LHCN-M2 (cell line): ENCODE data around the gene GPR132. TPM values are rescaled to one million over a fixed set of nuclear protein-coding genes. Genes with fewer than 3 reads are reported as not detected.
"Not testable (repeated sequence)": the region's sequence is repeated elsewhere in the genome, so short reads cannot be mapped to it uniquely, and the experiment has no call there.

Source experiments
- DNase-seq: peaks from one replicate; pipeline ENCODE4 v3.0.0-alpha.2; 2012; ENCODE audit warnings: low read depth
- total RNA-seq: library from RNA; depleted of rRNA; stranded (reverse); fragments of >200 nt; gene quantifications from 2 replicates; pipeline ENCODE4 v1.2.3, GENCODE V29; 2014

The GPR132 gene
- total RNA-seq, 1 experiment from 2014 or later, result not detected

DNA sequence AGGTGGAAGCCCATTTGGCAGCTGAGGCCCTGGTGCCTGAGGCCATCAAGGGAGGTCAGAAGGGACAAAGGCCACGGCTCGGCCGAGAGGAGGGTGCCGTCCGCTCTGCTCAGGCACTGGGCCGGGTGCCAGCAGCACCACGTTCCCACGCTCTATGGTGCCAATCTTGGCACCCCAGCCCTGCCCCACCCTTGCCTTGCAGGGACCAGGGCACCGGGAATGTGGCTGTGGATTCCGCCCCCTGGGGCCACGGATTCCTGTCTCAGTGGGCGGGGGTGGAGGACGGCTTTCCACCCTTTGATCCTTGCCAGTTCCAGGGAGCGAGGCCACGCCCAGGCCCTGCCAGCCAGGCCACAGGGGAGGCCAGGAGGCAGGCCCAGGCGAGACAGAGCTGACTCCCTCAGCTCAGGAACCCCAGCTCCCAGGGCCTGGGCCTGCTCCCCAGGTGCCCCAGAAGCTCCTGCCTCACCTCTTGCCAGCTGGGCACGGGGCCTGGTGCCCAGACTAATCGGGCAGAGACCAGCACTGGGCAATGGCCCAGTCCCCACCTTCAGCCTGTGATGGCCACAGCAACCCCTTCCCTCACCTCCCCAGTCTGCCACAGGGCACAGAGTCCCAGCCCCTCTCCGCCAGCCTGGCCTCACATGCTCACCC lies 26.4 kb upstream of the GPR132 start:
- no peak for DNase-seq

DNA sequence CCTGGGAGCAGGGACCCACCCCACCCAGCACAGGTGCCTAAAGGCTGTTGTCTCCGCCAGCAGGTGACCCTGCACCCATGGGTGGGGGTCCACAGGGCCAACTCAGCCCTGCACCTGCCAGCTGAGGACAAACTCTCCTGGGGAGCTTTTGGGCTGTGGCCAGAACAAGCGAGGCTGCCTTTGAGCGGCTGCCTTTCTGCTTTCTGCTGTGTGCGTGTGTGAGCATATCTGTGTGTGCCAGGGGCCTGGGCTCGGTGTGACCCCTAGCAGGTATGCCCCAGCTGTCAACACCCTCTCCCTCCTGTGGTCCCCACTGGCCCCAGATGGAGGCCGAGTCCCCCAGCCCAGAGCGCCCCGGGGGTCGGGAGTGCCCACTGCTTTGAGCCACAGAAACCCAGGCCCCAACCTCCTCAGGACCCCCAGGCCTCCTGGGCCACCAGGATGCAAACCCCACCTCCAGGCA lies 25.9 kb upstream of the GPR132 start:
- no peak for DNase-seq

DNA sequence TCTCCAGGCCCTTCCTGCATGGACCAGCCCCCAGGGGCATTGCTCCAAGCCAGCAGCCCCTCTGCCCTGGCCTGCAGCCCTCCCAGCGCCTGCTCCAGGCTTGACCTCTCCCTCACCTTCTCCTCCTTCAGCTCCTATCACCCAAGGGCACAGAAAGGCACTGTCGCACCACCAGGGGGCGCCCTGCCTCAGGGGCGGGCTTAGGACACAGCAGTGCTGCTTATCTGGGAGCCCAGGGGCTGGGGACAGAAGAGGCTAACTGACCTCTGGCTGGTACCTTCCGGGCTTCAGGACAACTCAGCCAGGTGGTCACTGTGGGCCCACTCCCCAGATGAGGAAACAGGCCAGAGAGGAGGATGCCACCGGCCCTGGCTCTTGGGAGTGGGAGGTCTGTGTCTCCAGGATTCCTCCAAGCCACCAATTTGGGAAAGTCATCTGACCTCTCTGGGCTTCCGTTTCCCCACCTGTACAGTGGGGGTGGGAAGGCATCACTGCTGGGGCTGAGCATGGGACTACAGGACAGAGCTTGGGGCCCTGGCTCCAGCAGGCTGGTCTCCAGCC lies 25.3 kb upstream of the GPR132 start:
- peak; percentile 64 for DNase-seq

- no peak for DNase-seq
Observed at GRCh38 chr14:105089746-105090492, 24.7 kb upstream of the GPR132 start.

DNA sequence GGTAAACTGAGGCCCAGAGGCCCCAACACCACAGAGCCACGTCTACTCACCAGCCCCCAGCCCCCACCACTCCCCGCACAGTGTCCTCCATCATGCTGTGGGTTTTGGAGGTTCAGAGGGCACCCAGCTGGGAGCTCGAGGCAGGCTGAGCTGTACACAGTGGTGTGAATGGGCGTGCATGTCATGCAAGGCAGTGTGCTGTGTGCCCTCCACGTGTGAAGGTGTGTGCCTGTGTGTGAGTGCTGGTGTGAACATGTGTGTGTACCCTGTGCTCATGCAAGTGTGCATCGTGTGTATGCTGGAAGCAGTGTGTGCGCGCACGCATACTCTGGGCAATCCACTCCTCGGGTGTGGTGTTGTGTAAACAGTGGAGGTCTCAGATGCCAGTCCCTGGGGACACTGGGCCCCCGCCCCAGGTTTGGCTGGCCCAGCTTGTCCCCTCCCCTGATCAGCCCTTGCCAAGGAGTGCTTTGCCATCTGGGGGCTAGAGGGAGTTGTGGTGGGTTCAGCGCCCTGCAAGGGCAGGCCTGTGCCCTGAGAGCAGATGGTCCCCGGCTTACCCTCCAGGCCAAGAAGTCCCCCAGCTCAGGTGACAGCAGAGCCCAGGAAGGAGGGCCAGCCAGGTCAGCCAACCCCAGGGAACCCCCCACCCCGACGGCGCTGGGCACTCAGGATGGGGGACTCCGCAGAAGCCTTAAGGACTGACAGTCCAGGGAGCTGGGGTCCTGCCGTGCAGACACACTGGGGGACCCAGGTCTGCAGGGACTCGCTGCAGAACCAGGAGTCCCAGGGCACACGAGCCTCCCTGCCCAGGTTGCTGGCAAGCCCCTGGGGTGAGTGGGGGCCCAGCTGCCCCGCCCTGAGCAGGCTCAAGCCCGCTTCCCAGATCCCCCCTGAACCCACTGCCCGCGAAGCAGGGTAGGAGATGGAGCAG lies 23.8 kb upstream of the GPR132 start:
- DNase-seq, result no peak

- DNase-seq, result peak; percentile 41
Observed at GRCh38 chr14:105087963-105088811, 23.0 kb upstream of the GPR132 start.

DNA sequence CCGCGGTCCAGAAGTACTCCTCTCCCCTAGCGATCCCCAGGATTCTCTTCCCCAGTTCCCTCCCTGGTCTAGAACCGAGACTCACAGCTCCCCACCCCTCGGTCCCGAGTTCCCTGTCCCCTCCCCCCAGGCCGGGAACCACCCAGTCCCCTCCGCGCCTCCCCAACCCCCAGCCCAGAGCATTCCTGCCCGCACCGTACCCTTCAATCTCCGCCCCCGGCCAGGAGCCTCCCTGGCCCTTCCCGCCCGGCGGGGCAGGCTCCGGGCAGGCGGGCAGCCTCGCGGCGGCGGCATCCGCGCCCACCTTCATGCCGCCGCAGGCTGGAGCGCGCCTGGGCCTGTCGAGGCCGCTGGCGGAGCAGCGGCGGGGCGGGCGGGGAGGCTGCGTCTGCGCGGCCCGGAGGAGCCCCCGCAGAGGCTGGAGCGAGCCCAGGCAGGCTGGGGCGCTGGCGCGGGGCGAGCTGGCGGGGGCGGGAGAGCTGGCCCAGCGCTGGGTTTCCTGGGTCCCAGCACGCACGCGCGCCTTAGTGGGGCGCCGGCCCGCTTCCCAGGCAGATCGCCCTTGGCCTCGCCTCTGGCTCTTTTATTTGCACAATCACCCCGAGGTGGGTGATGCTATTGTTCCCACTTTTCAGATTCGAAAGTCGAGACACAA lies 22.2 kb upstream of the GPR132 start:
- no peak for DNase-seq

DNA sequence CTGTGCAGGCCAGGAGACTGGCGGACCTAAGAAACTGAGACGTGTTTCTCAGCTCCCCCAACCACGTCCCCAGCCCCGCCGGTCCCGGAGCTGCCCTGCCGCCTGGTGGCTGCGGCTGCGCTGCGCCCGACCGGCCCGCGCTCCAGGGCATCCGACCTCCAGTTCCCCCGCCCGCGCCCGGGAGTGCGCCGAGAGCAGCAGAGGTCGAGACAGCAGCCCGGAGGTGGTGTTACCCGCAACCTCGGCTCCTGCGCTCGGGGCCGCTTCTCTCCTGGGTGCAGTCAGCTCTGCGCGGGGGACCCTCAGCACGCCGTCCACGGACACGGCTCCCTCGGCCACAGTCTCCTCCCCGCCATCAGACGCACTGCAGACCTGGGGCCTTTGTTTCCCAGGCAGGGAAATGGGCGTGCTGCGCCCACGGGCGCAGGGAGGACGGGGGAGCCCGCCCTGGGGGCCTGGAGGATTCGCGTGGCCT lies 21.6 kb upstream of the GPR132 start:
- peak; percentile 56 for DNase-seq

- DNase-seq, result no peak
Observed at GRCh38 chr14:105085766-105086165, 20.5 kb upstream of the GPR132 start.

GRCh38 chr14:105084741-105085571 lies 19.7 kb upstream of the GPR132 start:
- no peak for DNase-seq

GRCh38 chr14:105083926-105084685 lies 18.9 kb upstream of the GPR132 start:
- DNase-seq, result no peak

- DNase-seq, result no peak
Observed at GRCh38 chr14:105082703-105083102, 17.5 kb upstream of the GPR132 start.

DNA sequence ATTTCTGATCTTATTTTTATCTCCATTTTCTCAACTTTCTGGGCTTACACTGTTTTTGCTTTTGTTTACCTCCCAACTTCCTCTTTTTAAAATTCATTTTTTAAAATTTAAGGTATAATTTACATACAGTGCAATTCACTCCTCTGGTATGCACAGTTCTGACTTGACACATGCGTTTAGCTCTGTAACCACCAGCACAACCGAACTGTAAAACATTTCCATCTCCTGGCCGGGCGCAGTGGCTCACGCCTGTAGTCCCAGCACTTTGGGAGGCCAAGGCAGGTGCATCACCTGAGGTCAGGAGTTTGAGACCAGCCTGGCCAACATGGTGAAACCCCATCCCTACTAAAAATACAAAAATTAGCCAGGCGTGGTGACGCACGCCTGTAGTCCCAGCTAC lies 16.2 kb upstream of the GPR132 start:
- DNase-seq, result not testable (repeated sequence)

DNA sequence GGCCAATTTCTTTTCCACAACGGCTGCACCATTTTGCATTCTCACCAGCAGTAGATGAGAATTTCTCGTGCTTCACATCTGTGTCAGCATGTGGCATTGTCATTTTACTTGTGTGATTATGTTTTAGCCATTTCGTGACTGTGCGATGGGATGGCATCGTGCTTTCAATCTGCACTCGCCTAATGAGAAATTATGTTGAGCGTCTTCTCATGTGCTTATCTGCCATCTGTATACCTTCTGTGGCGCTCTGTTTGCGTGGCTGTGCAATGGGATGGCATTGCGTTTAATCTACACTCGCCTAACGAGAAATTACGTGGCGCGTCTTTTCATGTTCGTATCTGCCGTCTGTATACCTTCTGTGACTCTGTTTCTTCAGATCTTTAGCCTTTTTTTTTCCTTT lies 14.9 kb upstream of the GPR132 start:
- DNase-seq, result no peak

GRCh38 chr14:105078294-105078693 lies 13.1 kb upstream of the GPR132 start:
- no peak for DNase-seq

DNA sequence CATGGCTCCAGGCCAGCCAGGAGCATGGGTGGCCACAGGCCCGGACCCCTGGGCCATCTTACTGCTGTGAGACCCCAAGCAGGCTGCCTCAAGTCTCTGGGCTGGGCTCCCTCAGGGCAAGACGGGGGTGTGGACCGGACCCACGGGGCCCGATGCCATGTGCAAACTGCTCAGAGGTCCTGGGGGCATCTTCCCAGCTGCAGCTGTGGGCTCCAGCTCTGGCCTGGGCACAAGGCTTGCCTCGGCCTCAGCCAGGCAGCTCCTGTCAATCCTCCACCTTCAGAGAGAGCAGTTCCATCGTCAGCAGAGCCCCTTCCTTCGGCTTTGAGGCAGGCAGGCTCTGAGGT lies 12.4 kb upstream of the GPR132 start:
- no peak for DNase-seq

DNA sequence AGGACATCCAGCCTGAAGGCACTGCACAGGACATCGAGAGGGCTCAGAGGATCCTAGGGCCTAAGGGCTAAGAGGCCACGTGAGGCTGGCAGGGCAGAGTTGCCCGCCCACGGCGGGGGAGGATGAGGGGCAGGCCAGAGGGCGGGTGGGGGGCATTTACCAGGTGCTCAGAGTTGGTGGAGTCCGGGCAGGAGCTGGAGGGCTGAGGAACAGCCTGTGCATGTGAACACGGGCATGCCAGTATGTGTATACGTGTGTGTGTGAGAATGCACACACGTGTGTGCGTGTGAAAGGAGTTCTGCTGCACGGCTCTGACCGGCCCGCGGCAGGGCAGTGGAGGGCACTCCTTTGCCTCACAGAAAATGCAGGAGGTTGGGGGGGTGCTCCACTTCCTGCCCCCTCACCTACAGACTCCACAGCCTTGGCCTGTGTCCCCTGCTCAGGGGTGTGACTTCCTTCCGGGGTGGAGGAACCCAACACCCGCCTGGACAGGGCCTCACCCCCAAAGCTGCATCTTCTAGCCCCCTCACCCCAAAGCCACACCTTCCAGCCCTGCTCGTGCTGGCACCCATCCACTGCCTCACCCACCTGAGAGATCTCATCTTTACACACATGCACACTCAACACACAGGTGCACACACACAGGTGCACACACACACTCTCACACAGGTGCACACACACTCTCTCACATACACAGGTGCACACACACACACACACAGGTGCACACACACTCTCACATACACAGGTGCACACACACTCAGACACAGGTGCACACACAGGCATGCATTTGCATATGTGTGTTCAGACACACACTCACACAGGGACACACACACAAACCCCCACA lies 11.8 kb upstream of the GPR132 start:
- DNase-seq, result no peak
